ENCODE results near the gene LIPC. TPM values are rescaled to one million over a fixed set of nuclear protein-coding genes. Genes with fewer than 3 reads are reported as not detected.

The LIPC gene
- total RNA-seq, 1 donor from 2014 or later, result not detected

- DNase-seq (ENCODE audit: extremely low spot score in 2 of 2), result no peak
- no peak overlapping the region for H3K4me3 ChIP-seq
- no peaks in the 10 kb centered on the region for H3K36me3 ChIP-seq
- intact Hi-C loops (cut with DNase I), result no loop called here
- TF ChIP-seq POLR2AphosphoS5 (IDR thresholded peaks at IDR 0.05; ENCODE audit: insufficient read depth in 1 of 2, low read depth in 1 of 2) (no peak), POLR2A (IDR thresholded peaks at IDR 0.05) (no peak)
- TF ChIP-seq, protein P1, sequence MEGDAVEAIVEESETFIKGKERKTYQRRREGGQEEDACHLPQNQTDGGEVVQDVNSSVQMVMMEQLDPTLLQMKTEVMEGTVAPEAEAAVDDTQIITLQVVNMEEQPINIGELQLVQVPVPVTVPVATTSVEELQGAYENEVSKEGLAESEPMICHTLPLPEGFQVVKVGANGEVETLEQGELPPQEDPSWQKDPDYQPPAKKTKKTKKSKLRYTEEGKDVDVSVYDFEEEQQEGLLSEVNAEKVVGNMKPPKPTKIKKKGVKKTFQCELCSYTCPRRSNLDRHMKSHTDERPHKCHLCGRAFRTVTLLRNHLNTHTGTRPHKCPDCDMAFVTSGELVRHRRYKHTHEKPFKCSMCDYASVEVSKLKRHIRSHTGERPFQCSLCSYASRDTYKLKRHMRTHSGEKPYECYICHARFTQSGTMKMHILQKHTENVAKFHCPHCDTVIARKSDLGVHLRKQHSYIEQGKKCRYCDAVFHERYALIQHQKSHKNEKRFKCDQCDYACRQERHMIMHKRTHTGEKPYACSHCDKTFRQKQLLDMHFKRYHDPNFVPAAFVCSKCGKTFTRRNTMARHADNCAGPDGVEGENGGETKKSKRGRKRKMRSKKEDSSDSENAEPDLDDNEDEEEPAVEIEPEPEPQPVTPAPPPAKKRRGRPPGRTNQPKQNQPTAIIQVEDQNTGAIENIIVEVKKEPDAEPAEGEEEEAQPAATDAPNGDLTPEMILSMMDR (IDR thresholded peaks at IDR 0.05), result no peak
- H3K4me1 ChIP-seq, result peaks cover 25% of the 10 kb centered on the region
- no peaks in the 10 kb centered on the region for H3K27me3 ChIP-seq
- no peaks in the 10 kb centered on the region for H3K9me3 ChIP-seq
- no peak overlapping the region for H3K27ac ChIP-seq
Measured at GRCh38 chr15:58457466-58457965, 25.7 kb downstream of the LIPC start.

DNA sequence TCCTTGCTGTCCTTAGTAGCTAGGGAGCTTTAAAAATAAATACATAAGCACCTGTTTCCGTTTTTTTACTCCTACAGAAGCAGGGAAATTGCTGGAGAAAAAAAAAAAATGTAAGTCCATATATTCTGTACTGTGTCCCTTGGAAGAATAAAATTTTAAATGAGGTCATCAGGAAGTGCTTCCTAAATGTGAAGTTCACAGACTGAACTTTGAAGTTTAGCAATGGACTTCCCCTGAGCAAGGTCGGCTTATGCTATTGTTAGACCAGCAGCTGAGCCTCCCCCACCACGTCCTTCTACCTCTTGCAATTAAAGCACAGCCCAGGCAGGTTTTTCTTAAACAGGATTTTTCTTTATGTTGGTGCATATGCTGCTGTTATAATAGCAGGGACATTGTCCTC, 26.3 kb downstream of the LIPC start:
- Histone ChIP-seq H3K27ac (no peak overlapping the region), H3K4me3 (no peak overlapping the region), H3K27me3 (no peaks in the 10 kb centered on the region), H3K9me3 (no peaks in the 10 kb centered on the region), H3K4me1 (peaks cover 25% of the 10 kb centered on the region), H3K36me3 (no peaks in the 10 kb centered on the region)
- DNase-seq (ENCODE audit: extremely low spot score in 2 of 2), result no peak
- TF ChIP-seq POLR2A (IDR thresholded peaks at IDR 0.05) (no peak), POLR2AphosphoS5 (IDR thresholded peaks at IDR 0.05; ENCODE audit: insufficient read depth in 1 of 2, low read depth in 1 of 2) (no peak)
- TF ChIP-seq, protein P1 (IDR thresholded peaks at IDR 0.05), result no peak
- intact Hi-C loops (cut with DNase I), result no loop called here

DNA sequence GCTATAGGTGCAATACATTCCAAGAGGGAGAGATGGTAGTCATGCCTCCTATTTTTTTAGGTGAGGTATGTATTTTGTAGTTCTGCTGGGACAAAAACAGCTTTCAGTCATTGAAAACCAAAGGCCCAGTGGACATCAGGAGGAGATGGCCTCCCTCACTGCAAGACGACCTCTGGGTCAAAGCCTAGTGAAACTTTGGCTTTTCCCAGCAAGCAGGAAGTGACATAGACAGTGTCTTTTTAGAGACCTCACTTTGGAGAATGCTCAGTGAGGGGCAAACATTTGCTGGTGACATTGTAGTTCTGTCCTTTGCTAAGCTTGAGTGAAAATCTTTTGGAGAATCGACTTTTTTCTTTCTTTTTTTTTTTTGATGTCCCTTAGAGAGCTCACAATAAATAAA, 27.3 kb downstream of the LIPC start:
- Histone ChIP-seq H3K9me3 (no peaks in the 10 kb centered on the region), H3K27ac (no peak overlapping the region), H3K4me3 (no peak overlapping the region), H3K36me3 (no peaks in the 10 kb centered on the region), H3K4me1 (peaks cover 25% of the 10 kb centered on the region), H3K27me3 (no peaks in the 10 kb centered on the region)
- TF ChIP-seq POLR2A (IDR thresholded peaks at IDR 0.05), result no peak
- TF ChIP-seq POLR2AphosphoS5 (IDR thresholded peaks at IDR 0.05; ENCODE audit: insufficient read depth in 1 of 2, low read depth in 1 of 2), result no peak
- TF ChIP-seq, protein P1 (IDR thresholded peaks at IDR 0.05), result no peak
- intact Hi-C loops (cut with DNase I), result no loop called here
- no peak for DNase-seq (ENCODE audit: extremely low spot score in 2 of 2)

DNA sequence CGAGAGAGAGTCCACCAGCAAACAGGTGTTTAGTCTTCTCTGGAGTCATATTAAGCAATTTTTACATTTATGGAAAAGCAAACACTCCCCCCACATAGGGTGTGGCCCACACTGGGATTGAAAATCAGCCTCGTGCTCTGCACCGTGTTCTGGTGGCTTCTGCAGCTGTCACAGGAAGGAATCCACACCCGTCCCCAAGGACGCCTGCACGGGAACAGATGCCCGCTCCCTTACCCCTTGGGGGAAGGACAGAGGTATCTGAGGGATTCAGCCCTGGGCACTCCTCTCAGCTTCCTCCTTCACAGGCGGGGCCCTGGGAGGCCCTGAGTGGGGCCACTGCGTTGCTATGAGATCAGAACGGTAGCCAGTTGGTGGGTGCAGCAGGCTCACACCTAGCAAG, 27.8 kb downstream of the LIPC start:
- TF ChIP-seq, protein P1 (IDR thresholded peaks at IDR 0.05), result no peak
- TF ChIP-seq POLR2AphosphoS5 (IDR thresholded peaks at IDR 0.05; ENCODE audit: insufficient read depth in 1 of 2, low read depth in 1 of 2), result peak; percentile 28 to 32
- intact Hi-C loops (cut with DNase I), result no loop called here
- H3K4me3 ChIP-seq, result no peak overlapping the region
- H3K36me3 ChIP-seq, result no peaks in the 10 kb centered on the region
- peaks cover 25% of the 10 kb centered on the region for H3K4me1 ChIP-seq
- no peak overlapping the region for H3K27ac ChIP-seq
- no peaks in the 10 kb centered on the region for H3K9me3 ChIP-seq
- DNase-seq (ENCODE audit: extremely low spot score in 2 of 2), result no peak
- H3K27me3 ChIP-seq, result no peaks in the 10 kb centered on the region

GRCh38 chr15:58460116-58460790, 28.5 kb downstream of the LIPC start:
- Histone ChIP-seq H3K9me3 (no peaks in the 10 kb centered on the region), H3K36me3 (no peaks in the 10 kb centered on the region), H3K27ac (no peak overlapping the region), H3K27me3 (no peaks in the 10 kb centered on the region), H3K4me1 (peaks cover 25% of the 10 kb centered on the region), H3K4me3 (no peak overlapping the region)
- intact Hi-C loops (cut with DNase I), result no loop called here
- TF ChIP-seq, protein P1 (IDR thresholded peaks at IDR 0.05), result no peak
- no peak for DNase-seq (ENCODE audit: extremely low spot score in 2 of 2)
